Uterus (tissue), 4 donors: ENCODE data around the gene RCOR2. TPM values are rescaled to one million over a fixed set of nuclear protein-coding genes. Genes with fewer than 3 reads are reported as not detected.

Experiments
- DNase-seq, 2 donors: peaks; one replicate each; pipeline ENCODE4 v3.0.0-alpha.2; 2019 to 2020
- H3K27ac ChIP-seq, 2 donors: fragments of 200-600 bp; sonication (generic); 1 replicate in 1 of 2; 2 replicates in 1 of 2; pipeline ENCODE4 v1.5.1; 2016 to 2018
- H3K27me3 ChIP-seq, 2 donors: fragments of 200-600 bp; sonication (generic); one replicate each; pipeline ENCODE4 v1.5.1; 2018 to 2019; ENCODE audit warnings: control low read depth in 1 of 2
- H3K36me3 ChIP-seq, 2 donors: fragments of 200-600 bp; sonication (generic); one replicate each; pipeline ENCODE4 v1.5.1; 2019; ENCODE audit warnings: control low read depth in 1 of 2
- H3K4me1 ChIP-seq, 2 donors: fragments of 200-600 bp; sonication (generic); one replicate each; pipeline ENCODE4 v1.5.1; 2018 to 2019; ENCODE audit warnings: control low read depth in 1 of 2
- H3K4me3 ChIP-seq, 2 donors: fragments of 200-600 bp; sonication (generic); 1 replicate in 1 of 2; 2 replicates in 1 of 2; pipeline ENCODE4 v1.5.1; 2018 to 2019; ENCODE audit warnings: mild to moderate bottlenecking in 1 of 2
- H3K9me3 ChIP-seq, 2 donors: fragments of 200-600 bp; sonication (generic); one replicate each; pipeline ENCODE4 v1.5.1; 2019; ENCODE audit warnings: control low read depth in 1 of 2
- CTCF ChIP-seq, 4 experiments: fragments of 200-600 bp in 2 of 4; fragments of 450-650 bp in 2 of 4; sonication (generic) in 2 of 4; IDR thresholded peaks; one replicate each; pipeline ENCODE4 v1.5.1; 2016 to 2019; ENCODE audit warnings: antibody characterized with exemption in 4 of 4, mild to moderate bottlenecking in 2 of 4, moderate library complexity in 1 of 4
- POLR2A ChIP-seq, 2 donors: fragments of 450-650 bp; IDR thresholded peaks; one replicate each; pipeline ENCODE4 v1.6.1; 2016; ENCODE audit warnings: antibody characterized with exemption in 2 of 2, mild to moderate bottlenecking in 1 of 2, moderate library complexity in 1 of 2
- intact Hi-C: fragments of 100-400 bp; cut with DNase I; formaldehyde crosslinking; loops from one replicate; pipeline ENCODE4 v1.15.1; 2023; ENCODE audit warnings: low total_unique reads
- total RNA-seq, 4 donors: library from RNA; depleted of rRNA in 3 of 4; stranded (reverse); fragments of >200 nt in 3 of 4; gene quantifications; one replicate each; pipeline versions ENCODE4 v1.1.0 to v1.2.4, GENCODE V29; 2014 to 2023
- donor health status: DM: yes; HTN: yes; CAD: no.

RCOR2 gene
- total RNA-seq, 4 donors from 2014 or later: 5.8 to 11.8 TPM; not detected in 2

- no peaks in the 10 kb centered on the region for H3K36me3 ChIP-seq
- no peak for TF ChIP-seq POLR2A (IDR thresholded peaks at IDR 0.05)
- no peak for TF ChIP-seq CTCF (IDR thresholded peaks at IDR 0.05)
- H3K4me3 ChIP-seq: no peak overlapping the region
- H3K27me3 ChIP-seq: no peaks in the 10 kb centered on the region
- intact Hi-C loops: no loop called here
- H3K27ac ChIP-seq: no peak overlapping the region
- no peaks in the 10 kb centered on the region for H3K9me3 ChIP-seq
- DNase-seq: no peak
- peaks cover 0 to 19% of the 10 kb centered on the region in 2 donors for H3K4me1 ChIP-seq
Measured at GRCh38 chr11:63923319-63923718, 6.4 kb upstream of the RCOR2 start.

DNA sequence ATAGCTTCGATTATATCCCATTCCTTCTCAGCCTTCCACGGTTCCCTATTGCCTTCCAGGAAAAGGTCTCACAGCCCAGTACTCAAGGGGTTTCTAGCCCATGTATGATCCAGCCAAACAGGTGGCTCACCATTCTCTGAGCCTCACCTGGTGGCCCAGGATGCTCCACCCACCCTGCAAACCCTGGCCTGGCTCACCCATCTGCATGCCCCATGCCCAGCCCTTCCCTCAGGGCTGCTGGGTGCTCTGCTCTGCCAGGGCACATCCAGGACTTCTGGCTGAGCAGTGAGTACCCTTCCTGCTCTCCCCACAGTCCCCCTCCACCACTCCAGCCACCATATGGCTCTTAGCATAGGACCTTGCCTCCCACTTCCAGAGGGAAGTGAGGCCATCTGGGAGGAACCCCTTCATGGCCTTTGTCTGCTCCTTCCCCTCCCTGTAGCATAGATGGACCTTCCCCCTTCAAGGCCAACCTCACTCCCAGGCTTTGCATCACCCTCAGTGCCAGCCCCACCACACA, 5.8 kb upstream of the RCOR2 start:
- H3K36me3 ChIP-seq: no peaks in the 10 kb centered on the region
- TF ChIP-seq POLR2A (IDR thresholded peaks at IDR 0.05): no peak
- no peak for TF ChIP-seq CTCF (IDR thresholded peaks at IDR 0.05)
- no peak overlapping the region for H3K27ac ChIP-seq
- H3K4me3 ChIP-seq: no peak overlapping the region
- no peaks in the 10 kb centered on the region for H3K27me3 ChIP-seq
- intact Hi-C loops: no loop called here
- no peaks in the 10 kb centered on the region for H3K9me3 ChIP-seq
- no peak for DNase-seq
- peaks cover 0 to 19% of the 10 kb centered on the region in 2 donors for H3K4me1 ChIP-seq

DNA sequence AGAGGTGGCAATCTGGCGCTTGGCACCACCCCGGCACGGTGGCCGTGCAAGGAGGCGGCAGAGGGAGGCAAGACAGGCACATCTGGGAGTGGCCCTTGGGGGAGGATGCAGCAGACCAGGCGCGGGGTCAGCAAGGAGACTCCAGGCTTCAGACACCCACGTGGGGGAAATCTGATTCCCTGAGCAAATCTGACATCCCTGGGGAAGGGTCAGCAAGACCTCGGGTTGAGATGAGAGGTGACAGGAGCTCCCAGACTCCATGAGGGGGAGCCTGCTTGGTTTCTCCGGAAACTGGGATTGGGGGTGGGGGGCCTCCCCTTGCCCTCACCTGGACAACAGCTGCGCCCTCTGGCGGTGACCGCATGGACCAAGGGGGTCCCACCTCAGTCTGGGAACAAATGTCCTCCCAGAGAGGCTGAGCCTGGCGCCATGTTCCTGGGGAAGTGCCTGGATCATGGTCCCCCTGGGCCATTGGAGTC, 4.0 kb upstream of the RCOR2 start:
- peak overlapping the region in 1 of 2 donors; percentile 85 for H3K27ac ChIP-seq
- H3K9me3 ChIP-seq: no peaks in the 10 kb centered on the region

DNA sequence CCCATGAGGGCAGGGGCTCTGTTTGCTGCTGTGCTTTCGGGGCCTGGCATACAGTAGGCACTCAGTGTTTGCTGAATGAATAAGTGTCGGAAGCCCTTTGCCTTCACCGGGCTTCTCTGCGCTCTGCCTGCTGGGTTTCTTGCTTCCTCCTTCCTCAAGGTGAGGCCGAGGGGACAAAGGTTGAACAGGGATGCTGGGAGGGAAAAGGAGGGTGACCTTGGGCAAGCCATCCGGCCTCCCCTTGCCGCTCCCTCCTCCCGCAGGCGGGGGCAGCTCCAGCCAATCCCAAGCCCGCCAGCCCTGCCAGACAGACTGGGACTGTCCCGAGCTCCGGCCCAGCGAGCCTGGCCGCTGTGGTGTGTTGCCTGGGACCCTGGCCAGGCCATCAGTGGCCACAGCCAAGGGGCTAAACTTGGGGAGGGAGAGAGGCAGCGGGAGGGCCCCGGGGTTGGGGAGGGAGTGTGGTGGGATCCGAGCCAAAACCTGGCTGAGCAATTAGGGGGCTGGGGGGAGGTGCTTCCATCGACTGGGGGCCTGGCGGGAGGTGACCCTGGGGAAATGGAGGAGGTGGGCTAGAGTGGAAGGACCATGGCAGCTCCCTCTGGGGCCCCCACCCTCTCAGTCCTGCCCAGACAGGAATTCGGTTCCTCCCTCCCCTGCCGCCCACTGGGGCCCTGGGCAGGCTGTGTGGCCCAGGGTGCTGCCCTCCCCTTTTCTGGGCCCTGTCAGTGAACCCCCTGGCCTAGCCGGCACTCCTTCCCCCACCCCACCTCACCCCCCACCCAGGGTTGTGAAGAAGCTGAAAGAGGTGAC, 3.4 kb upstream of the RCOR2 start:
- no peaks in the 10 kb centered on the region for H3K9me3 ChIP-seq
- H3K4me1 ChIP-seq: peaks cover 0 to 34% of the 10 kb centered on the region in 2 donors
- H3K36me3 ChIP-seq: no peaks in the 10 kb centered on the region
- peak in 1 of 2 donors; percentile 71 for DNase-seq
- peak overlapping the region; percentile 76 to 85 for H3K27ac ChIP-seq
- no peak for TF ChIP-seq CTCF (IDR thresholded peaks at IDR 0.05)
- TF ChIP-seq POLR2A (IDR thresholded peaks at IDR 0.05): no peak
- intact Hi-C loops: no loop called here
- no peaks in the 10 kb centered on the region for H3K27me3 ChIP-seq
- H3K4me3 ChIP-seq: no peak overlapping the region

More for the DNA sequence above, 4.0 kb upstream of the RCOR2 start:
- Histone ChIP-seq H3K4me3 (no peak overlapping the region), H3K36me3 (no peaks in the 10 kb centered on the region), H3K4me1 (peaks cover 0 to 30% of the 10 kb centered on the region in 2 donors), H3K27me3 (no peaks in the 10 kb centered on the region)
- DNase-seq: no peak
- TF ChIP-seq POLR2A (IDR thresholded peaks at IDR 0.05) (no peak), CTCF (IDR thresholded peaks at IDR 0.05) (peak in 2 of 4 experiments; percentile 28 to 35)
- intact Hi-C loops: no loop called here
